Activated naive CD4-positive, alpha-beta T cell treated with Interleukin-2 at 50 U/mL for 16 hours (primary cell): ENCODE data around the gene SGCD.

Experiments
- DNase-seq: peaks from one replicate; pipeline ENCODE4 v3.0.0-alpha.2; 2020

The SGCD gene

DNA sequence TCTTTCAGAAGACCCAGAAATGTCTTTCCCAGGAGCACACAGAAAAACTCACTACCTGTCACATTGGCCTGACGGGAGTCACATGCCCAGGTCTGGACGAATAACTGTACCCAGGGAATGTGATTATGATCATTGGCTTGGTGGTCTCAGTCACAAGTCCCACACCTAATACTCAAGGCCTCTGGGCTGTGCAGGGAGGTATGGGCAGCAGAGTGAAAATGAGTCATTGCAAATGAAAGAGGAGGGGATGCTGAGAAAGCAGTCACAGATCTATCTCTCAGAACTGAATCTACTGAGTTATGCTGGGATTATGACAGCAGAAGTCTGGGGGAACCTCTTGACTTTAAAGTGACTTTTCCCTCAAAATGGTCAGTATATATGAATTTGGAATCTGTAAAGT, 36.9 kb downstream of the SGCD start:
- no peak for DNase-seq

DNA sequence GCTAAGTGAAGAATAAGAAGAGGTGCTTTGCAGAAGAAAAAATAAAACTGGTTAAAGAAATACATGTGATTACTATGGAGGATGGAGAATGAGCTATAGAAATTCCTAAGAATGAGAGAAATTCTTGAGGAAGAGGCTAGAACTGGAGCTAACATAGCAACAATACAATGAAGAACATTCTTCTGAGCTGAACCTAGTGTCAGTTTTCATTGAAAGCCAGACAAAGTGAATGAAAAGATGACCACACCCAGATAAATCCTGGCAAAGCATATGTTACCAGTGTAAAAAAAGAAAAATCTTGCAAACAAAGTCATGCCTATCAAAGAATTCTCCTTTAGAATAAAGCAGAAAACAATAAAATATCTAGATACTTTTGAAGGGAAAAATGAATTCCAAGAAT, 39.6 kb downstream of the SGCD start:
- no peak for DNase-seq

DNA sequence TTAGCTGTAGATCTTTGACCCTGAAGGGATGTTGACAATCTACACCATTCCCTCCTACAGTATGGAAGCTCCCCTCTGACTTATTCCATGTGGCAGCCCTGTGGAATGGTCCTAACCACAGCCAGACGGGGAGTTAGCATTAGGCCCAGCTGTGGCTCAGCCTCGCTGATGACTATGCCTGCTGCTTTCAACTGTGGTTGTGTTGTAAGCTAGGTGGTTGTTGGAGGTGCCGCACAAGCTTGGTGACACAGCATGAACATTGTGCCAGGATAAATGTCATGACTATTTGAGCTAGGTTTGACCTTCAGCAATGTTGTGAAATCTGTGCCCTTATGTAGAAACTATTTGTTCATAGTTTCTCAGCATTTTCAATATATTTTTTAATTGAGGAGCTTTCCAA, 40.6 kb downstream of the SGCD start:
- DNase-seq, result no peak

DNA sequence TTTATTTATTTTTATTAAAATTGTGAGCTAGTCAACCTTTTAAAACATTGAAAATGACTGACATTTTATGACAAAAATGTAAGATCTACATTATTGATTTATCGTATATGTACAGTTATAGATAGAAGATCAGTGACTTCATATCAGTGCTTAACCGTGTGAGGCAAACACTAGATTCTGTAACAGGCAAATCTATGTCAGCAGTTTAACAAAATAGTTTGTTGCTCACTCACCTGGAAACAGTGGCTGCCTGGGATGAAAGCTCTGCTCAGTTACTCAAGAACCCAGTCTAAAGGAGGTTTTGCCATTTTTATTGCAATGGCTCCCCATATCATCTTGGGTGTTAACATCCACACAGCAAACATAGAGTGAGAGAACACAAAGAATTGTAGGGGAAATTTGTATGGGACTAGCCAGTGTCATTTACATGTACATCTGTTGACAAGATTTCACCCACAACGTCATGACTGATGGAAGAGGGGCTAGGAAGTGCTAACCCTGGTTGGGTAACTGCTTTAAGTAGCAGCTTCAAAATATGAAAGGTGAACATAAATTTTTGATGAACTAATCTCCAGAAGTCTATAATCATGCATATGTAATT, 49.0 kb downstream of the SGCD start:
- DNase-seq, result no peak

DNA sequence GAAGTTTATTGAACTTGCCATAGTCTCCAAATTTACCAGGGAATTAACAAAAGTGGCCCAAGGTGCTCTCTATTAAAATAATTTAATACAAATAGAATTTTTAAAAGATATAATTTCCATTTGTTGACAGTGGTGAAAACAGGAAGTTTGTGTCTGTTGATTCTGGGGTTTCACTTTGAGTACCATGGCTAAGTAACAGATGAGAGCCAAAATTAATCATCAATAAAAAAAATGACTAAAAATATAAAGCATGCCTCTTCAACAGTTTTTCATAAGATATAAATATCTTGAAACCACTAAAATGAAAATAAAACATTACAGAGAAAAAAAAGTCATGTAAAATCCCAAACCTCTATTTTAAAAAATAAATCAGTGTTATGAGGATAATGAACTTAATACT, 49.8 kb downstream of the SGCD start:
- no peak for DNase-seq

DNA sequence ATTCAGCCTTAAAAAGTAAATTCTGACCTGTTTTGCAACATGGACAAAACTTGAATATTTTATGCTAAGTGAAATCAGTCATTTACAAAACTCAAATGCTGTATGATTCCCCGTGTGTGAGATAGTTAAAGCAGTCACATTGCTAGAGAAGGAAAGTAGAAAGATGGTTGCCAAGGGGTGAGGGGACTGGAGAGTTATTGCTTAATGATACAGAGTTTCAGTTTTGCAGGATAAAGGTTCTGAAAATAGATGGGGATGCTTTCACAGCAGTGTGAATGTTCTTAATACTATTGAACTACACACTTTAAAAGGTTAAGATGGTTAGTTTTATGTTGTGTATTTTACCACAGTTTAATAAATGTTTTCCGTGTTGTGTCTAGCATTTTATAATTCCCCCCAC, 51.2 kb downstream of the SGCD start:
- DNase-seq, result no peak

DNA sequence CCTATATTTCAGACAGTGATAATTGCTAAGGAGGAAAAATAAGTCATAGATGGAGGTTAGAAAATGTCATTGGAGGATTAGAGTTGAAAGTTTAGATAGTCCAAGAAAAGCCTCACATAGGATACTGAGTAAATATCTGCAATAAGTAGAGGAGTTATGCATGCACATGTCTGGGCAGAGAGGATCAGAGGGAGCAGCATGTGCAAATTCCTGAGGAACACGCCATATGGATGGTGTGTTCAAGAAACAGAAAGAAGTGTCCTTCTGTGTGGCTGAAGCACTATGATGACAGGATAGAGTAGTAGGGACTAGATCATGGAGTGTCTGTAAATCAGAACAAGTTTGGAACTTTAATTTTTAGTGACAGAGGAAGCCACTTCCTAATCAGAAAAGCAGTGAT, 52.2 kb downstream of the SGCD start:
- no peak for DNase-seq

DNA sequence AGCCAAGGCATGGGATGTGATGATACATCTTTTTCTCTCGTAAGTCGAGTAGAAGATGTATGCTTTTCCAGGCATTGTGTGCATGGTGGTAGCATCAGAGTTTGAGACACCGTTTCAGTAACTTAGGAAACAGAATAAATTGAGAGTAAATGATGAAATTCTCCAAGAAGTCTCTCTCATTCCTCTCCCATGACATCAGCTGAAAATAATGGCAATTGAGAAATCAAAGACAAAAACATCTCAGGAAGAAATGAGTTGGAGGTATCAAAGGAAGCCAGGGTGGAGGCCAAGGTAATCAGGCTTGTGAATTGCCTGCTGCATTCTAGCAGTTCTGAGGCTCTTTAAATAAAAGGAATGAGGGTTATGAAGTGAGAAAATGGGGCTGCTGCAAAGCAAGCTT, 53.9 kb downstream of the SGCD start:
- no peak for DNase-seq

DNA sequence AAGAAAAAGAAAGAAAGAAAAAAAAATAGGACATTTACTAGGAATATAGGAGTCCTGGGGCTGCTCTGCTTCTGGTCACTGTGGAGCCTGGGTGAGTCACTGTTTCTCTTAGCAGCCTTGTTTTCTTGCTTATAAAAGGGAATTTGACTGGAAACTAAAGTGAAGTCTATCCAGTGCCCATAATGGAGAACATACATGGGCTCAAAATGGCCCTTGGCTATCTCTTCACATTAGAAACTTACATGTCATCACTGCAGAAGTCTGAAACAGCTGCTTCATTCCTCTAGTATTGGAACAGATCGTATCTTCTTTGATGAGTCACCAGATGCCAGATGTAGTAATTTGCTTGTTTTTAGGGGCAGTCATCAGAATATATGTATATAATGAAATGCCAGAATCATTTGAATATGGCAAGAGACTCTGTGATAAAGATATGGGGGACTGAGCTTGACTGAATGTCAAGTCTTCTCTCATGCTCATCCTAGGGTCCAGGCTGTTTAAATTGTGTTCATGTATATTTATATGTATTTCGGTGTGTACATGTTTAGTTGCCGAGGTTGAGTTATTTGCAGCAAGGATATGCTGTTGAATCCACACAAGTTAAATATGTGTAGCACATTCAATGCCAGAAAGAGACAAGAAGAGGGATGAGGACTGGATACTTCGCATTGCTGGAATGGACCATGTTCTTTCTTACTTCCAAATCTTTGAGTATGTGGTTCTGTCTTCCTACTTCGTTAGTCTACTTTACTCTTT, 56.7 kb downstream of the SGCD start:
- DNase-seq, result no peak

DNA sequence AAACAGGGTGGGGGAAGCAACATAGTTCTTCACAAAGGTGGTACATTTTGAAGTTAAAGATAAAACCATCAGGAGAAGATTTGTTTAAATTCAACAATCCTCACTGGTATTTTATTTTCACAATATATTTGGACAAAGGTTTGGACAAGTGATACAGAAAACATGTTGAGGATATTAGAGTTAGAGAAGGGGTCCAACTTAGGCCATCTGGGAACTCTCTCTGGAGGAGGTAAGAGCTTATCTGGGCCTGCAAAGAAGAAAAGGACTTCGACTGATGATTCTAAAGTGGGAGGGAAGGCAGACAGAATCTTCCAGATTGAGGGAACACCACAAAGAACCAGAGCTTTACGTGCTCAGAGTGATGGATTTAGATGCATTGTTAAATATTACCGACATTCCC, 58.5 kb downstream of the SGCD start:
- no peak for DNase-seq

DNA sequence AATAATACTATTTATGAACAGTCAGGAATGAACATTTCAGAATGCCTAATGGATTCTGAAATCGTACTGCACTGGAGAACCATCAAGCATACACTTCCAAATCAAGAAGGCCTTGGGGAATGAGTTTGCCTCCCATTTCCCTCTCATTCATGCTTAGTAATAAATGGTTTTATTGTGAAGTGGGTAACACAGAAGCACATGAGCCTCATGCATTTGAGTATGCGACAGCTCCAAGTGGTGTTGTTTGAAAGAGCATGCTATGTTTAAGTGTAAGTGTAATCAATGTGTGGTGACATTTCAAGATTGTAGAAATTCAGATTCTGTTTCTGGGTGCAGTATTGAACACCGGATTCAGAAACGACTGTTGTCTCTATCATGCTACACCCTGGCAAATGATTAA, 60.0 kb downstream of the SGCD start:
- DNase-seq, result no peak

DNA sequence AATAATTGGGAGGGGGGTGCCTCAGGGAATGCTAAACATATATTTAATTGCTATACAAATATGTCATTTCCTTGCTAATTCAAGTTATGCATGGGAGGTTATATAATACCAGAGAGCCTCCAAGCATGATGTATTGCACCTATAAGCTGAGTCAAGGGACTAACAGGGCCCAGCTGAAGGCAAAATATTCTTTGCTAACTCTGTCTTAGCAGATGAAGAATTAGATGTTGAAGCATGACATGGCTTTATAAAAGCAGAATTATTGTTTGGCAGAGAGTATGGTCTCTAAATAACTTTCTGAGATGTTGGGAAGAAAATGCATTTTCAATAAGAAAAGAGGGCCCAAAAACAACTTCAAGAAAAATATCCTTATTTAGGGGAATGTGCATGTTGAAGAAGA, 60.4 kb downstream of the SGCD start:
- no peak for DNase-seq

DNA sequence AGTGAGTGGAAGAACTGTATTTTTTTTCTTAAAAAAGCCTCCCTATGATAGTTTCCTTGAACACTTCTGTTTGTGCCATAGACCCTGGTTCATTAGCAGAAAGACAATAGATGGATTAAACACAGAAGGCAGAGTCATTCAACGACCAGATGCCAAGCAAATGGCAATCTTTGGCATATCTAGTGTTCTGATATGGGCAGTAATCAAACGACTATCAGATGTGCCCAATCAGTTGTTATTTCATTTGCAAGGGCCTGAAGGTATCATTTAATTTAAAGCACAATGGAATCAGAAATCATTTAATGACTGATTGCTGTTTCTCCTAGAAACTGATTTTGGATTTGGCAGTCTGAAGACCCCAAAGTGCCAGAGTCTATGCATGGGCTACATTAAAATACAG, 61.3 kb downstream of the SGCD start:
- no peak for DNase-seq

DNA sequence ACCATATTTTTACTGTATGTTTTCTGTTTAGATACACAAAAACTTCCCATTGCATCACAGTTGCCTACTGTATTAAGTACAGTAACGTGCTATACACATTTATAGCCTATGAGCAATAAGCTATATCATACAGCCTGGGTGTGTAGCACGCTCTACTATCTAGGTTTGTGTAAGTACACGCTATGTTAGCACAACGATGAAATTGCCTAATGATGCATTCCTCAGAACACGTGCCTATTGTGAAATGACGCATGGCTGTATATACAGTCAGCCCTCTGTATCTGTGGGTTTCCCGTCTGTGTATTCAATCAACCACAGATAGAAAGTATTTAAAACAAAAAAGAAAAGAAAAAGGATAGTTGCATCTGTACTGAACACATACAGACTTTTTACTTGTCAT, 64.2 kb downstream of the SGCD start:
- no peak for DNase-seq

DNA sequence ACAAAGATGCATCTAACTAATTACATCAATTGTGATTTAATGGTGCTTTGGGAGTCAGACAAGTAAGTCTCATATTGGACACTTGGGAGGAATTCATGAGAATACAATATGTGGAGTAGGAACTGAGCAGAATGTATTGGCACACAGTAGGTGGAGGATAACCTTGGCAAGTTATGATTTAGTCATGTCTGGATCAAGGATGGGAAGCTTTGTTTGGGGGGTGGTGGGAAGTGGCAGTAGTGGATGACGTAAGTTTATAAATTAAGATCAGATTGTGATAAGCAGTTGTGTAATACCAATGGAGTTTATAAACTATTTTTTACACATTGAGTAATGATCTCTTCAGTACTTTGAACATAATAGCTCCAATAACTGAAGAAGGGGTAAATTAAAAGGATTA, 67.0 kb downstream of the SGCD start:
- DNase-seq, result no peak

DNA sequence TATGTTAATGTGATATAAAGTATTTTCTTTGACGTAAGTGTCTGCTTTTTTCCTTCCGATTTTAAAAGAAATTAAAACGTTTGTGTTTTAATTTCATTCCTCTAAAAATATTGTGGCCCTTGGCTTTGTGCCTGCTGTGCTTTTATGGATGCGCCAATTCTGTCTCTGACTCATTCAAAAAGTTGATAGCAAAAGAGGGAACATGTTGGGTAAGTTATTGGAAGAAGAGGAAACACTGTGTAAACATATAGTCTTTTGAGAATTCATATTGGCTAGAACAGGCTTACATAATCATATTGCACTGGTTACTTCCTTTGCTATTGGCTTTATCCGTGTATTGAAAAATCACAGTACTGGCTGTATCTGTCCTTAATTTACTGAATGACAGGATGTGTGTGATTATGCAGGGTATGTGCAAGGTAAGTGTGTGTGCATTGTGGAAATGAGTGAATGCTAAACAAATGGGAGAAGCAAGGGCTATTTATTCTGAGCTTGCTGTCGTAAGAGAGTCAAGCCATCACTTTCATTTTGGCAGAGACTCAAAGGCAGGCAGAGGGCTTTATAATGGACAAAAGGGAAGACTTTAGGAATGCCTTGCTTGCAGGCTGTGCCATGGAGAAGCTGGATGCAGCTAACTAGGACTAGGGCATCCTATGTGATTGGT, 67.8 kb downstream of the SGCD start:
- no peak for DNase-seq

DNA sequence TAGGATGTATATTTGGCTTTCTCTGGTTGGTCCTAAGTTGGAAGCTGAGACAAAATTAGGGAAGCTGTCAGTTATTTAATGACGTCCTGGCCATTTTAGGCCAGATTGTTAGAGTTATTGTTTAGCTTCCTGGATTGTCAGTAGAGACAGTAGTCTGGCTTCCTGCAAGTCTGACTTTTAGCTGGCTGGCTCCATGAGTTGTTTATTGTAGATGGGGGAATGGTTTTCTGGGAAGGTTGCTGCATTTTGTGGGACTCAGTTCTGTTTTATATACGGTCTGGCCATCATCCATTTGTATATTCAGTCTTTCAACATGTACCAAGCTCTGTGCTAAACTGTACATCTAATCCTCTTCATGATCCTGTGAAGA, 68.3 kb downstream of the SGCD start:
- no peak for DNase-seq

DNA sequence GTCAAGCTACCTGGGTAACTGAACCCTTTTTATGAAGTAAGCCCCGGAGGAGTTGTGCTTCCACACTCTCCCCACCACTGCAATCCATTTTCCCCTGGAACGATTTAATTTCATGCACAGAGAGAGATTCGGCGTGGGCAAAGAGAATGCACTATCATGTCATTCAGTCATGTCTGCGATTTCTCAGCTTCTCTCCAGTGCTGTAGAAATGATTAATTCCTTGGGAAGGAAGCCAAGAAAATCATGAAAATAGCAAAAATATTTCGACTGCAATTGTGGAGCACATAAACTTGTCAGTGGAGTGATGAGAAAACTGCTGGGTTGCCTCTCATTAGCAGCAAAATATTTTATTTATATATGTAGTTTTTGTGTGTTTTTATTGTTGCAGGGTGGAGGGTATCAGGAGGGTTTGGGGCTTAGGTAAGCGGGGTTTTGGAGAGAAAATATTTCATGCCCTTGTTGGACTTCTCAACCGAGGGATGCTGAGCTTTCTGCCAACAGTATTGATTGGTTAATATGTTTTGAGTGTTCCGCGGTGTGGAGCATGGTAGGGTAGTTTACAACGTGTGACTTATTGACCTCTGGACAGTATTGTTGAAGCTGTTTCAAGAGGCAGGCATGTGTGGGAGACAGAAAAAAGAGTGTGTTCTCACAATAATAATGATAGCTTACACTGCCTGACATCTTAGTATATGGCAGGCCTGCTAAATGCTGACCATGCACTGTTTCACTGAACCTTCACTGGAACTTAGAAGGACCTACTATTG, 69.3 kb downstream of the SGCD start:
- no peak for DNase-seq

DNA sequence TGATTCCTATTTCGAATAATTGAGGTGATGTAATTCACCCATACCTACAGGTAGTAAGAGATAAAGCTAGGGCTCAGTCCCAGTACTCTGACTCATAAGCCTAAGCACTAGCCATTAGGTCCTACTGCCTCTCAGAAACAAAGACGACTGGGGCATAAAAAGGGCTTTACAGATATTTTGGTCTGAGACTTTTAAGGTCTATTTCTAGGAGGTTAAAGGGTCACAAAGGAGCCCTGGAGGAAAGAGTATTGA, 69.8 kb downstream of the SGCD start:
- no peak for DNase-seq

DNA sequence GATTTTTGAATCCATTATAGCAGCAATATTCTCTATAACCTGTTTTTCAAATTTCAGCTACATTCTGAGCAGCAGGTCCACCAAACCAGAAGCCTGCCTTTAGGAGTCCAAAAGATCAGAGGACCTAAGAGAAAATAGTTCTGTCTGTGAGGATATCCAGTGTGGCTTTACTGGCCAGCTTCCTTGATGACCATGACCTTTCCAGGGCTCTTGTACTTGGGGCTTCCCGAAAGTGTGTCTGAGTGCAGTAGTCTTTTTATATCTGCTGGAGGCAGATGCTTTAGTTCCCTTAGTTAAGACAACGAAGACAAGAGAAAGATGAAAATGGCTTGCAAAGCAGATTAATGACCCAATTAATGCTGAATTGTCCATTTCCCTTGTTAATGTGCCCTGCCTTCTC, 72.4 kb downstream of the SGCD start:
- DNase-seq, result no peak

DNA sequence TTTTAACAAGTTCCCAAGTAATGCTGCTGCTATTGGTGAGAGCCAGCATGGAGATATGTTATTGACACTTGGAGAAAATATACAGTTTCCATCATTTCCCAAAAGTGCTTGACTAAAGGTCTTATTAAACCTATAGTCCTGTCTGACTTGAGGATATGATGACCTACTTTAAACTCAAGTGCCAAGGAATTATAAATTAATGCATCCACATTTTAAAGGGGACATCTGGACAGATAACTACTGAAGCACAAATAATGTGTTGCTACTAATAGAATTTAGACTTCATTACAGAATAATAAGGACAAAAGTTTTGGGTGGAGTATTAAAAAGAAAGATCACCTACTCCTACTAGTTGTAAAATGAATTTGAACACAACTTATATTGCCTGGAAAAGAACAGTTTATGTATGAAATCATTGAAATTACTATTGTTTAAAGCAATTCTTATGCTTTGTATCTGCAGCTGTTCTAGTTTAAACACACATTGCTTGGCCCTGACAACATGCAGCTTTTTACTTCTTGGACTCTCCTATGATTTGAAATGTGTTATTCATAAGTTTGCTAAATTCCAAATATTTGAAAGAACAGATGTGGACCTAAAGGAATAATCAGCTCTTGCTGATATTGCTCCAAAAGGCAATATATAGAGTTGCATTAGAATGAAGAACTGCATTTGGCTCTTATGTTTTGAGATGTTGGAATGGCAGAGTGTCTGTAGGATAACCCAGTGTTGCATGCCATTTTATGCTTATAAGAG, 73.4 kb downstream of the SGCD start:
- DNase-seq, result no peak

DNA sequence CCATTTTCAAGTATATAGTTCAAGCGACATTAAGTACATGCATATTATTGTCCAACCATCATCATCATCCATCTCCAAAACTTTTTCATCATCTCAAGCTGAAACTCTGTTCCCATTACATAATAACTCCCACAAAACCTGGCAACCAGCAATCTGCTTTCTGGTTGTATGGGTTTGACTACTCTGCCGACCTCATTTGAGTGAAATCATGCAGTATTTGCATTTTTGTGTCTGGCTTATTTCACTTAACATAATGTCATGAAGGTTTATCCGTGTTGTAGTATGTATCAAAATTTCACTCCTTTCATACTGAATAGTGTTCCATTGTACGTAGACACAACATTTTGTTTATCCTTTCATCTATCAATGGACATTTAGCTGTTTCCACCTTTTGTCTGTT, 74.8 kb downstream of the SGCD start:
- no peak for DNase-seq

DNA sequence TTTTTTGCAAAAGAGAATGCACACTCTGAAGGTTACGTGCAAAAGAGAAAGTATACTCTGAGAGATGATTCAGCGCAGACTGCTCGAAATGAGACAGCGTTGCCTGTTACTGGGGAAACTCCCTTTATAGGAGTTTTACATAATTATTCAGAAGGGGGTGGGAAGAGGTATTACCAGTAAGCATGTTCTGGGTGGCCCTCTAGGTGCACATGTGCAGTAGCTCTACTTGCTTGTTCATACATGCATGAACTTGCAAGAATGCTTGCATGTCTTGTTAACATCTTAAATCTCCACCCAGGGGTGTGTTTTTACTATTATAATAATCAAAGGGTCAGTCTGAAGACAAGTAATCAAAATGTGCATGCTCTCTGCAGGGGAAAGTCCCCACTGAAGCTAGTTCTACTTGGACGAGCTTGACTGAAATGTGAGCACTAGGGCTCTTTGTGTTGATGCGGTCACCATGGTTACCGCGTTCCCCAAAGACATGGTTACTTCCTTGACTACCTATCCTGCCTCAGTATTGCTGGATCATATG, 75.5 kb downstream of the SGCD start:
- DNase-seq, result peak; percentile 64
